Uterus (tissue), 4 donors: ENCODE measurements around the gene CTPS2. TPM values are rescaled to one million over a fixed set of nuclear protein-coding genes. Genes with fewer than 3 reads are reported as not detected.

Source experiments
- DNase-seq, 2 donors: peaks; one replicate each; pipeline ENCODE4 v3.0.0-alpha.2; 2019 to 2020
- H3K27ac ChIP-seq, 2 donors: fragments of 200-600 bp; sonication (generic); 1 replicate in 1 of 2; 2 replicates in 1 of 2; pipeline ENCODE4 v1.5.1; 2016 to 2018
- H3K27me3 ChIP-seq, 2 donors: fragments of 200-600 bp; sonication (generic); one replicate each; pipeline ENCODE4 v1.5.1; 2018 to 2019; ENCODE audit warnings: control low read depth in 1 of 2
- H3K36me3 ChIP-seq, 2 donors: fragments of 200-600 bp; sonication (generic); one replicate each; pipeline ENCODE4 v1.5.1; 2019; ENCODE audit warnings: control low read depth in 1 of 2
- H3K4me1 ChIP-seq, 2 donors: fragments of 200-600 bp; sonication (generic); one replicate each; pipeline ENCODE4 v1.5.1; 2018 to 2019; ENCODE audit warnings: control low read depth in 1 of 2
- H3K4me3 ChIP-seq, 2 donors: fragments of 200-600 bp; sonication (generic); 1 replicate in 1 of 2; 2 replicates in 1 of 2; pipeline ENCODE4 v1.5.1; 2018 to 2019; ENCODE audit warnings: mild to moderate bottlenecking in 1 of 2
- H3K9me3 ChIP-seq, 2 donors: fragments of 200-600 bp; sonication (generic); one replicate each; pipeline ENCODE4 v1.5.1; 2019; ENCODE audit warnings: control low read depth in 1 of 2
- POLR2A ChIP-seq, 2 donors: fragments of 450-650 bp; IDR thresholded peaks; one replicate each; pipeline ENCODE4 v1.6.1; 2016; ENCODE audit warnings: antibody characterized with exemption in 2 of 2, mild to moderate bottlenecking in 1 of 2, moderate library complexity in 1 of 2
- intact Hi-C: fragments of 100-400 bp; cut with DNase I; formaldehyde crosslinking; loops from one replicate; pipeline ENCODE4 v1.15.1; 2023; ENCODE audit warnings: low total_unique reads
- total RNA-seq, 4 donors: library from RNA; depleted of rRNA in 3 of 4; stranded (reverse); fragments of >200 nt in 3 of 4; gene quantifications; one replicate each; pipeline versions ENCODE4 v1.1.0 to v1.2.4, GENCODE V29; 2014 to 2023
- TF ChIP-seq, protein P1 (sequence below), 4 experiments: fragments of 200-600 bp in 2 of 4; fragments of 450-650 bp in 2 of 4; sonication (generic) in 2 of 4; IDR thresholded peaks; one replicate each; pipeline ENCODE4 v1.5.1; 2016 to 2019; ENCODE audit warnings: antibody characterized with exemption in 4 of 4, mild to moderate bottlenecking in 2 of 4, moderate library complexity in 1 of 4
- donor health status: DM: yes; HTN: yes; CAD: no.

CTPS2 gene
- total RNA-seq, 4 donors from 2014 or later: 7.1 to 48.9 (median 14.8) TPM

DNA sequence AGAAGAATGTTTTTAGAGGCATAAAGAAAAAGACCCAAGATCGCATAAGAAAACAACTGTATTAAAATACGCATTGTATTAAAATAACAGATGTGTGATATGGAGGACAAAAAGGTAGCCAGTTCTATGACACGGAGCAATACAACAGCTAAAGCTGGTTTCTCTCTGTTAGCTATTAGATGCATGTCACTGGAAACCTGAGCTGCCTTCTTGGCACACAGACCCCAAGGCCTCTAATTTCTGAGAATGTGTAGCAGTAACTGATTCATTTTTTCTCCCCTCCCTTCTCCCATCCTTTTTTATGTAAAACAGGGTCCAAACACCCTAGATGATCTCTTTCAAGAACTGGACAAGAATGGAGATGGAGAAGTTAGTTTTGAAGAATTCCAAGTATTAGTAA, 58.4 kb downstream of the CTPS2 start:
- no peaks in the 10 kb centered on the region for H3K36me3 ChIP-seq

GRCh38 chrX:16653424-16653823, 59.0 kb downstream of the CTPS2 start:
- intact Hi-C loops: no loop called here
- DNase-seq: no peak
- no peaks in the 10 kb centered on the region for H3K4me1 ChIP-seq
- no peaks in the 10 kb centered on the region for H3K9me3 ChIP-seq
- no peak overlapping the region for H3K27ac ChIP-seq
- no peak for TF ChIP-seq POLR2A (IDR thresholded peaks at IDR 0.05)
- TF ChIP-seq, protein P1, sequence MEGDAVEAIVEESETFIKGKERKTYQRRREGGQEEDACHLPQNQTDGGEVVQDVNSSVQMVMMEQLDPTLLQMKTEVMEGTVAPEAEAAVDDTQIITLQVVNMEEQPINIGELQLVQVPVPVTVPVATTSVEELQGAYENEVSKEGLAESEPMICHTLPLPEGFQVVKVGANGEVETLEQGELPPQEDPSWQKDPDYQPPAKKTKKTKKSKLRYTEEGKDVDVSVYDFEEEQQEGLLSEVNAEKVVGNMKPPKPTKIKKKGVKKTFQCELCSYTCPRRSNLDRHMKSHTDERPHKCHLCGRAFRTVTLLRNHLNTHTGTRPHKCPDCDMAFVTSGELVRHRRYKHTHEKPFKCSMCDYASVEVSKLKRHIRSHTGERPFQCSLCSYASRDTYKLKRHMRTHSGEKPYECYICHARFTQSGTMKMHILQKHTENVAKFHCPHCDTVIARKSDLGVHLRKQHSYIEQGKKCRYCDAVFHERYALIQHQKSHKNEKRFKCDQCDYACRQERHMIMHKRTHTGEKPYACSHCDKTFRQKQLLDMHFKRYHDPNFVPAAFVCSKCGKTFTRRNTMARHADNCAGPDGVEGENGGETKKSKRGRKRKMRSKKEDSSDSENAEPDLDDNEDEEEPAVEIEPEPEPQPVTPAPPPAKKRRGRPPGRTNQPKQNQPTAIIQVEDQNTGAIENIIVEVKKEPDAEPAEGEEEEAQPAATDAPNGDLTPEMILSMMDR (IDR thresholded peaks at IDR 0.05): no peak
- no peaks in the 10 kb centered on the region for H3K27me3 ChIP-seq
- no peaks in the 10 kb centered on the region for H3K36me3 ChIP-seq
- H3K4me3 ChIP-seq: no peak overlapping the region

More for the DNA sequence above, 58.4 kb downstream of the CTPS2 start:
- Histone ChIP-seq H3K4me1 (no peaks in the 10 kb centered on the region), H3K27ac (no peak overlapping the region), H3K4me3 (no peak overlapping the region), H3K27me3 (no peaks in the 10 kb centered on the region), H3K9me3 (no peaks in the 10 kb centered on the region)
- intact Hi-C loops: no loop called here
- TF ChIP-seq, protein P1 (IDR thresholded peaks at IDR 0.05): no peak
- no peak for TF ChIP-seq POLR2A (IDR thresholded peaks at IDR 0.05)
- no peak for DNase-seq

DNA sequence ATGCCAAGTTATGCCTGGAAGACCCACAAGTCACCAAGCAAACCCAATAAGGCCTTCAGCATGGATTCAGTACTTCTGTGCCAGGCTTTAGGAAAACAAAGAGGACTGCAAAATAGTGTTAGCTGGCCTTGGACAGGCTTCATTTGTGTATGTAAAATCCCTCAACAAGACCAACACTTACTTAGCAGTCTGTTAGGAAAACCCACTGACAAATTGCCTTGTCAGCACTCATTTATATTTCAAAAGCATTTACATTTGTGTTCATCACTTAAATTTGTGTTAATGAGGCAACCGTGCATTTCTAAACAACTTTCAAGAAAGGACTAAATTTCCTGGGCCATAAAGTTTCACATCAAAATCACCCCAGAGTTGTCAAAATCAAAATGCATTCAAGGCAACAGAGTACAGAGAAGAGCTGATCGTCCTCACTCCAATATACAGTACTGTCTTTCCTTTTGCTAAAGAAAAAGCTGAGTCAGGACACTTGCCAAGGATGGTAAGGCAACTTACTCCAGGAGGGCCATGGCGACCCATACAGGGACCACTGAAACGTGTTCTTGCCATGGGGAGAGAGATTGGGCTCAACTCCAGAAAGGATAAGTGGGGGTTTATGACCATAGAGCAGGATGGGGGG, 61.0 kb downstream of the CTPS2 start:
- TF ChIP-seq, protein P1 (IDR thresholded peaks at IDR 0.05): no peak
- no peak for TF ChIP-seq POLR2A (IDR thresholded peaks at IDR 0.05)
- Histone ChIP-seq H3K4me3 (no peak overlapping the region), H3K36me3 (no peaks in the 10 kb centered on the region), H3K9me3 (no peaks in the 10 kb centered on the region), H3K4me1 (no peaks in the 10 kb centered on the region), H3K27ac (no peak overlapping the region), H3K27me3 (no peaks in the 10 kb centered on the region)
- no peak for DNase-seq
- intact Hi-C loops: no loop called here

- H3K4me3 ChIP-seq: no peak within 1 kb of the TSS
- no peaks in the 10 kb centered on the region for H3K36me3 ChIP-seq
- H3K4me1 ChIP-seq: no peaks in the 10 kb centered on the region
- no peak for TF ChIP-seq POLR2A (IDR thresholded peaks at IDR 0.05)
- TF ChIP-seq, protein P1 (IDR thresholded peaks at IDR 0.05): no peak
- no peaks in the 10 kb centered on the region for H3K9me3 ChIP-seq
- no peak within 1 kb of the TSS for H3K27ac ChIP-seq
- DNase-seq: no peak
- no peaks in the 10 kb centered on the region for H3K27me3 ChIP-seq
- intact Hi-C loops: no loop called here
Observed at GRCh38 chrX:16649858-16650257, 62.6 kb downstream of the CTPS2 start, which contains the start of gene S100G. S100G (plus strand) TSS chrX:16650158; CDS start chrX:16651007, 849 bp downstream.

- TF ChIP-seq POLR2A (IDR thresholded peaks at IDR 0.05): no peak
- TF ChIP-seq, protein P1 (IDR thresholded peaks at IDR 0.05): no peak
- no peak overlapping the region for H3K4me3 ChIP-seq
- intact Hi-C loops: no loop called here
- no peaks in the 10 kb centered on the region for H3K36me3 ChIP-seq
- no peaks in the 10 kb centered on the region for H3K27me3 ChIP-seq
- H3K9me3 ChIP-seq: no peaks in the 10 kb centered on the region
- no peak for DNase-seq
- H3K27ac ChIP-seq: no peak overlapping the region
- no peaks in the 10 kb centered on the region for H3K4me1 ChIP-seq
Observed at GRCh38 chrX:16646366-16647138, 65.9 kb downstream of the CTPS2 start.
